GM18502 (cell line): ENCODE results near the gene UBAP2L.
"Not testable (repeated sequence)": the region's sequence is repeated elsewhere in the genome, so short reads cannot be mapped to it uniquely, and the experiment has no call there.

Experiments used
- ATAC-seq: cut with Tn5 transposase; IDR thresholded peaks from one replicate; pipeline ENCODE4 v1.9.1; 2021; ENCODE audit warnings: mild to moderate bottlenecking; ENCODE audit not compliant: unreplicated experiment, poor library complexity

Gene UBAP2L

GRCh38 chr1:154198756-154199562, 21.8 kb upstream of the UBAP2L start:
- ATAC-seq = no peak

GRCh38 chr1:154199563-154199879, 21.2 kb upstream of the UBAP2L start:
- no peak for ATAC-seq

GRCh38 chr1:154205778-154206177, 15.0 kb upstream of the UBAP2L start:
- ATAC-seq = not testable (repeated sequence)

DNA sequence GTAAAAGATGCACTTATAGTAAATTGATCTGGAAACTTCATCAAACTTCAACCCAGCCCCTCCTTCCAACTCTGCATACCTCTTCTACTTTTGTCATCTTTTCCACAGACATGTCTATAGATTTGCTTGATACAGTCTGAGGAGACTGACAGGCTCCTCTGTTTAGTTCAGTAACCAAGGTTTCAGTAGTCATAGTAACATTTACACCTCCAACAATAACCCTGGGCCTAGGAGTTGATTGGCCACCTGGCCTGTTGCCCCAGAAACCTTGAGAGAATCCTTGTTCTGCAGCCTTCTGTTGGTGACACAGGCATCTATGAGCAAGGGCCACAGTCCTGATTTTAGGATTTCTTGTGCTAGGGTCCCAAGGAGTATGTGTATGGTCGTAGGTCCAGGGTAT, 14.6 kb upstream of the UBAP2L start, which contains the start of gene CFAP141:
Gene CFAP141, minus strand, starts transcription at position 138 of the 400 bp plus-strand sequence. Its CDS starts 26 bp downstream, at position 112.
- ATAC-seq = no peak

- ATAC-seq = no peak
Measured at GRCh38 chr1:154207262-154207661, 13.5 kb upstream of the UBAP2L start.

GRCh38 chr1:154208677-154209388, 11.9 kb upstream of the UBAP2L start:
- no peak for ATAC-seq

DNA sequence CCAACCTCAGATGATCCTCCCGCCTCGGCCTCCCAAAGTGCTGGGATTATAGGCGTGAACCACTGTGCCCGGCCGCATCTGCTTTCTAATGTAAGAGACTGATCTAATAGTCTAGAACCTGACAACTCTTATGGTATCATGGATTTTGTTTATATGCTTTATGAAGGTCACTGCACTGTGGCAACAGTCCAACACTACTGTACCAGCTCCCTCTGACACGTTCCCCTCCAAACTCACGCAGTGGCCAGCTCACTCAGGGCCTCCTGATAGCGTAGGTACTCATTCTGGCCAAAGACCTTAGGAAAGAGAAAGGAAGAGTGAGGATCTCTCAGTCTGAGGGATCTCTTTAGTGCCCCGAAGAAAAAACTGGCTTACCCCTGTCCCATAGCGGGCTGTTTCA, 8.7 kb upstream of the UBAP2L start:
- ATAC-seq = no peak

DNA sequence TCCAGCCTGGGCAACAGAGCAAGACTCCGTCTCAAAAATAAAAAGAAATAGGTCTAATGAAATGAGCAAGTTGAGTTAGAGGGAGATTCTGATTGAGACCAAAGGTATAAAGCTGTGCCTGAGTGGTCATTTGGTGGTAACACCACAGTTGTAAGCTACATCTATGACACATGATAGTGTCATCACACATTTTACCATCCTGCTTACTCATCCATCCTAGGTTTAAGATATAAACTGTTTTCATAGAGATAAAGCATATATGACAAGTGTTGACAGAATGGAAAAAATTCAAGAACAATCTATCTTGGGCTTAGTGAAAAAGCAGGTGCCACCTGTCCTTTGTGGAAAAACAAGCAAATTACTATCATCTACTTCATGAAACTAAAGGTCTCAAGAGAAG, 7.5 kb upstream of the UBAP2L start:
- no peak for ATAC-seq

- no peak for ATAC-seq
Measured at GRCh38 chr1:154218545-154218944, 2.2 kb upstream of the UBAP2L start.

- ATAC-seq = no peak
Measured at GRCh38 chr1:154219541-154219940, 1.2 kb upstream of the UBAP2L start.

GRCh38 chr1:154220970-154221277, 169 bp downstream of the UBAP2L start:
- ATAC-seq = no peak

DNA sequence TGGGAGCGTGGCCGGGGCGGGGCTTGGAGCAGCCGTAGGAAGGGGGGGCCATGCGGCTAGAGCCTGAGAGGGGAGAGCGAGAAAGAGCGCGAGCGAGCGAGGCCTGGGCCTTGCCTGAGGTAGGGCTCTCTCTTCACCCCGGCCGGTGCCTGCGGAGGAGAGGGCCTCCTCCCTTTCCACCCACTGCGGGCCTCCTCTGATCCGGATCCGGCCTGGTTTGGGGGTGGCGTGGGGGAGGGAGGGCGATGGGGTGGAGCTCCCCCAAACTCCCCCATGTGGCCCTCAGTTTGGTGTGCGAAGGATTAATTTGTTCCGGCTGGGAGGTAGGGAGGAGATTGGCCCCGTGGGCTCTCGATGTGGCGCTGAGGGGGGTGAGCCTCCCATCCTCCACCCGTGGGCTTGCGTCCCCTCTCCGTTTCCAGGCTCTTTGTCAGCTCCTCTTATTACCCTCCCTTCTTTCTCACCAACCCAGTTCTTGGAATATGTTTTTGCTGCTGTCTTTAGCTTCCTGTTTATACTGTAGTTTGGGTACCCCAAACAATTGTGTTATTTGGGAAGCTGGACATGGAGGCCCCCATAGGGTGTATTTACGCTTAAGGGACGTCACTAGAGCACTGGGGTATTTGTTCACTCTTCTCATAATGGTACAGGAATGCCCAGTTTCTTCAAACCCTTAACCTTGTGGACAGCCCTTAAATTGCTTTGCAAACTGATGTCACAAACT, 685 bp downstream of the UBAP2L start:
- ATAC-seq = peak; percentile 29

GRCh38 chr1:154222518-154222917, 1.8 kb downstream of the UBAP2L start:
- ATAC-seq = no peak

- no peak for ATAC-seq
Measured at GRCh38 chr1:154222918-154223317, 2.2 kb downstream of the UBAP2L start.

GRCh38 chr1:154223621-154224020, 2.9 kb downstream of the UBAP2L start:
- ATAC-seq = no peak

- no peak for ATAC-seq
Measured at GRCh38 chr1:154225370-154225769, 4.6 kb downstream of the UBAP2L start.

DNA sequence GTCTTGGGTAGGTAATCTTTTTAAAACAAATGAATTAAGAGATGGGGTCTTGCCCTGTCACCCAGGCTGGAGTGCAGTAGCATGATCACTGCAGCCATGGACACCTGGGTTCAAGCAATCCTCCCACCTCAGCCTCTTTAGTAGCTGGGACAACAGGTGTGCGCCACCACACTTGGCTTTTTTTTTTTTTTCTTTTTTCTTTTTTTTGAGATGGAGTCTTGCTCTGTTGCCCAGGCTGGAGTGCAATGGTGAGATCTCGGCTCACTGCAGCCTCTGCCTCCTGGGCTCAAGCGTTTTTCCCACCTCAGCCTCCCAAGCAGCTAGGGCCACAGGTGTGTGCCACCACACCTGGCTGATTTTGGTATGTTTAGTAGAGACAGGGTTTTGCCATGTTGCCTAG, 10.4 kb downstream of the UBAP2L start:
- not testable (repeated sequence) for ATAC-seq

DNA sequence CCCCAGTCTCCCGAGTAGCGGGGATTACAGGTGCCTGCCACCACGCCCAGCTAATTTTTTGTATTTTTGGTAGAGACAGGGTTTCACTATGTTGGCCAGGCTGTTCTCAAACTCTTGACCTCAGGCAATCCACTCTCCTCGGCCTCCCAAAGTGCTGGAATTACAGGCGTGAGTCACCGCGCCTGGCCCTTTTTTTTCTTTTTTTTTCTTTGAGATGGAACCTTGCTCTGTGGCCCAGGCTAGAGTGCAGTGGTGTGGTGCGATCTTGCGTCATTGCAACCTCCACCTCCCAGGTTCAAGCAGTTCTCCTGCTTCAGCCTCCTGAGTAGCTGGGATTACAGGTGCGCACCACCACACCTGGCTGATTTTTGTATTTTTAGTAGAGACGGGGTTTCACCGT, 12.4 kb downstream of the UBAP2L start:
- not testable (repeated sequence) for ATAC-seq

GRCh38 chr1:154236855-154237254, 16.1 kb downstream of the UBAP2L start:
- ATAC-seq = no peak

DNA sequence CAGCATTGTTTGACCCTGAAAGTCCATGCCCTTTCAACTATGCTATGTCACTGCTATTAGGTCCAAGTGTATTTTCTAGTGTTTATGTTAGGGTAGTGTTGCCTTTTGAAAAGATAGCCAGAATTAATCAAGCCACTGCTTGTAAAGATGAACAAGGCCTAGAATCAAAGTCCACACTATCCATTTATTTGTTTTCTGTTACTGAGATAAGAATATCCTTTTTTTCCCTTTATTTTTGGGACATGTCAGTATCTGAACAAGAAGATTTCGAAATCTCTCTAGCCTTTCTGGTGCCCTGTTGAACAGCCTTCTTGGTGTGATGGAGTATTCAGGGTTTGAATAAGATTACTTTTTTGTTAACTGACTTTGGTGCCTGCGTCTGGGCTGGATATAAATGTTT, 16.7 kb downstream of the UBAP2L start:
- ATAC-seq = no peak

DNA sequence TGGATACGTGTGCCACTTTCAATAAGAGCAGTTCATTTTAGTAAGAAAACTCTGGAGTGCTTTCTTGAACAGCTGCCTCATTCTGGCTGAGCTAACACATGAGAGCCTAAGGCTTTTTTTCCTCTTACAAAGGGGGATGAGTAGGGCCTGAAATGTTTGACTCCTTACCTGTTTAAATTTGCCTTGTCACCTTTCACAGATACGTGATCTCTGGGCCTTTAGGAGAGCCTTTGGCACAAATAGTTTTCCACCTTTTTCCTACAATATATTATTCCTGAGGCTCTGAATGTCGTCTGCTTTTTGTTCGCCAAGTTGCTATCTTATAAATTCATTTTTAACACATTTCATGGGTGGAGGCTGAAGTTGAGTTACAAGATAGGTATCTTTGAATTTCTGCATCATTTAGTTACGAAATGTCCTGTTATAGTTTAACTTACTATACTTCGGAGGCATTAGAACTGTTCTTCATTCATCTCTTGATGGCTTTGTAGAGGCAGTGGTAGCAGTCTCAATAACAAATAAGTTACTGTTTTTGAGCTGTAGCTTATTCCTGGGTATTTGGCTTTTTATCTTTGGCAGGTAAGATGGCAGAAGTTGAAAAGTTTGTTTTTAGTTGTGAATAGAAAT, 17.2 kb downstream of the UBAP2L start:
- ATAC-seq = no peak
